GM12891 (cell line): ENCODE measurements around the gene TEPSIN.

Experiments used
- DNase-seq: peaks from one replicate; pipeline ENCODE4 v3.0.0; 2011; ENCODE audit warnings: low spot score; ENCODE audit not compliant: insufficient read length
- FAIRE-seq: peaks from 2 replicates; lab custom pipeline; 2011; peaks lifted over from hg19 to GRCh38; lab: Jason Lieb, UNC
- PAX5 ChIP-seq: IDR thresholded peaks from 2 replicates; pipeline ENCODE4 v1.6.1; 2011; ENCODE audit warnings: low read length, moderate library complexity, mild to moderate bottlenecking; ENCODE audit not compliant: insufficient read depth, severe bottlenecking
- POLR2A ChIP-seq: IDR thresholded peaks from 2 replicates; pipeline ENCODE4 v1.6.1; 2011; ENCODE audit warnings: low read depth, low read length, control low read depth
- POLR2AphosphoS5 ChIP-seq: IDR thresholded peaks from 2 replicates; pipeline ENCODE4 v1.6.1; 2011; ENCODE audit warnings: low read depth, low read length, control low read depth
- POU2F2 ChIP-seq: IDR thresholded peaks from 2 replicates; pipeline ENCODE4 v1.6.1; 2011; ENCODE audit warnings: low read depth, mild to moderate bottlenecking, control low read depth, low read length, moderate library complexity
- SPI1 ChIP-seq: IDR thresholded peaks from 2 replicates; pipeline ENCODE4 v1.6.1; 2011; ENCODE audit warnings: low read depth, low read length, control low read depth
- TAF1 ChIP-seq: IDR thresholded peaks from 2 replicates; pipeline ENCODE4 v1.6.1; 2011; ENCODE audit warnings: low read depth, low read length, control low read depth

TEPSIN gene

GRCh38 chr17:81279278-81280275 lies 40.7 kb upstream of the TEPSIN start:
- TF ChIP-seq POU2F2 (no peak), POLR2A (no peak), POLR2AphosphoS5 (no peak), TAF1 (no peak), SPI1 (no peak), PAX5 (no peak)
- DNase-seq = no peak
- no peak for FAIRE-seq

- DNase-seq (no peak), FAIRE-seq (no peak)
- no peak for TF ChIP-seq POU2F2
- TF ChIP-seq TAF1 = no peak
- no peak for TF ChIP-seq POLR2A
- TF ChIP-seq POLR2AphosphoS5 = no peak
- TF ChIP-seq SPI1 = no peak
Observed at GRCh38 chr17:81278831-81279230, 40.0 kb upstream of the TEPSIN start.

- DNase-seq (no peak), FAIRE-seq (no peak)
- TF ChIP-seq POU2F2 (no peak), SPI1 (no peak), POLR2A (no peak), PAX5 (no peak), POLR2AphosphoS5 (no peak), TAF1 (no peak)
Observed at GRCh38 chr17:81277946-81278693, 39.3 kb upstream of the TEPSIN start.

GRCh38 chr17:81277421-81277820 lies 38.6 kb upstream of the TEPSIN start:
- TF ChIP-seq POLR2A (no peak), POU2F2 (no peak), PAX5 (no peak), TAF1 (no peak), SPI1 (no peak), POLR2AphosphoS5 (no peak)
- no peak for DNase-seq

DNA sequence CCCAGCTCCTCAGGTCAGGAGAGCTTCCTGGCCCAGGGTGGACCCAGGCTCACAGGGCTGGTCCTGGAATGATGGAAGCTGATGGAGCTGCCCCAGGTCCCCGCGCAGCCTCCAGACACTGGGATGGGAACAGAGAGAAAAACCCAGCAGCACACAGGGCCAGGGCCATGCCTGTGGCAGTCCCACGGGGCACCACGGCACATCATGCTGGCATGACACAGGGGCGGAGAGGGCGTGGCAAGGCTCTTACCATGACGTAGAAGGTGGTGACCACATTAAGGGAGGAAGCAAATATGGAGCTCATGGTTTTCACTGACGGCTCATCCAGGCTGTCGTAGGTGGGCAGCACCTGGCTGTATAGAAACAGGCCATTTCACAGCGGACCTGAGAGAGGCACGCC lies 37.9 kb upstream of the TEPSIN start:
- DNase-seq = no peak
- FAIRE-seq = no peak
- no peak for TF ChIP-seq POLR2AphosphoS5
- no peak for TF ChIP-seq SPI1
- no peak for TF ChIP-seq POU2F2
- TF ChIP-seq POLR2A = no peak
- TF ChIP-seq TAF1 = no peak
- no peak for TF ChIP-seq PAX5

More at GRCh38 chr17:81277421-81277820, 38.6 kb upstream of the TEPSIN start:
- FAIRE-seq = no peak

GRCh38 chr17:81274471-81274855 lies 35.6 kb upstream of the TEPSIN start:
- TF ChIP-seq POLR2A = no peak
- TF ChIP-seq PAX5 = no peak
- TF ChIP-seq TAF1 = no peak
- TF ChIP-seq POU2F2 = no peak
- FAIRE-seq (no peak), DNase-seq (no peak)

DNA sequence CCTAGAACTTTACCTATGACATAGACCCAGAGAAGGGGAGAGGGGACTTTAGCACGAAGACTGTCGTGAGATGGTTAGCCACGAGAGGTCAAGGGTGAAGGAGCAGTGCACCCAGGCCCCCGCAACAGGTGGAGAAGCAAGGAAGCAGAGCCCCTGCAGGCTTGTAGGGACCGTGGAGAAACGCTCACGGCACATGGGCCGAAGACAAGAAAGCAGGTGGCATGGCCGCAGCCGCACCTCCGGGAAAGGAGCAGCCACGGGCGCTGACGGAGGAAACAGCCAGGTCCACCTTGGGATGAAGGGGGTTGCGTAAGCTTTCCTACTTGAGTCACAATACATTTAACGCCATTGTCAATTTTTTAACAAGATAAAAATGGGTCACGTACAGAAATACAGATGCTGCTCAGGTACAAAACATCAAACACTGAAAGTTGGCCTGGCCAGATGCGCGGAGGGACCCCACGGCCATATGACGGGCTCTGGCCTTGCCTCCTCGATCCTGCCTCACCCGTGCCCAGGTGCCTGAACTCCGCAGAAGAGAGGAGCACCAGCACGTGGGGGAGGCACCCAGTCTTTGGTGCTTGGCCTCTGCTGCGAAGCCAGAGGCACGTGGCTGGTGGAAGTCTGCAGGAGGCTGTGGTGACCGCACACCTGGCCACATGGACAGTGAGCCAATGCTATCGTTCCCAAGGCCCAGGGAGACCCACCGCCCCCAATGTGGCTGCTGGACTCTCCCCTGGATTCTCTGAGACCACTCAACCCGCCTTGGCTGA lies 35.0 kb upstream of the TEPSIN start:
- FAIRE-seq (no peak), DNase-seq (no peak)
- no peak for TF ChIP-seq SPI1
- TF ChIP-seq POLR2AphosphoS5 = no peak
- TF ChIP-seq POU2F2 = no peak
- no peak for TF ChIP-seq PAX5
- no peak for TF ChIP-seq POLR2A
- TF ChIP-seq TAF1 = no peak

DNA sequence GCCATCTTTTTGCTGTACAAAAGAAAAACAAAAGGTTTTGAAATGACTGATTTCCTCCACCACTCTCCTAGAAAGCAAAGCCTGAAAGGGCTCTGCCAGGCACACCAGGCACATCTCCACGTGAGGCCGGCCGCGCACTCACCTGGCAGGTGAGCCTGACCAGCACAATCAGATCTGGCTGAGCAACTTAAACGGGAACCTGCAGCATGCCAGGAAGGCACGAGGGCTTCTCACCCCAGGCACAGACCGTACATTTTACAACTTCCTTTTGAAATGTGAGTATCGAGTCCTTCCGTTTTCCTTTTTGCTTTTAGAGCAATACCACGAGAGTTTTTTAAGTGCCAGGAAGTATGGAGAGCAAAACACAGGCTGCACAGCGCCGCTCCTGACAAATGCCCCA lies 33.8 kb upstream of the TEPSIN start:
- TF ChIP-seq POLR2A = no peak
- TF ChIP-seq POLR2AphosphoS5 = no peak
- TF ChIP-seq SPI1 = no peak
- TF ChIP-seq PAX5 = no peak
- no peak for TF ChIP-seq POU2F2
- TF ChIP-seq TAF1 = no peak
- DNase-seq (no peak), FAIRE-seq (no peak)
